AG10803 (cell line): Measurements from ENCODE around the gene LDB3.

ENCODE experiments used
- DNase-seq: peaks from one replicate; pipeline ENCODE4 v3.0.0; 2010; ENCODE audit warnings: low read depth
- H3K4me3 ChIP-seq: 2 replicates; pipeline ENCODE4 v1.5.1; 2011; ENCODE audit warnings: mild to moderate bottlenecking, low read length, control low read depth
- TF ChIP-seq, protein P1 (sequence below): conservative IDR thresholded peaks from 2 replicates; pipeline ENCODE4 v1.5.1; 2011; ENCODE audit warnings: mild to moderate bottlenecking, low read length, control low read depth, inconsistent platforms

Gene LDB3

DNA sequence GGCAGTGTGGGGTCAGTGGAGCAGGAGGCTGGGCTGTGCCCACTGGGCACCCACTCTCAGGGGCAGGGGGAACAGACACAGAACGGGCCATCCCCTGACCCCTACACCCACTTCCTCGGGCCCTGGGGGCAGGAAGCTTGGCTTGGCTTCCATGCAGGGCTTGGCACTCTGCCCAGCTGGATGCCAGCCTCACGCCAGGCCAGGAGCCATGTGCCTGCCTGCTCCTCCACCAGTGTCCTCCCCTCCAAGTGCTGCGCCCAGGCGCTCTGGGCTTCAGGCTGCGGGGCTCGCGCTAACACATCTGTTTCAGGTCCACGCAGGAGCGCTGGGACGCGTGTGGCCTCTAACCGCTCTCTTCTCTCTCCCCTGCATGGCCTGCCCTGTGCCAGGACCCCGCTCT, 12.7 kb downstream of the LDB3 start:
- TF ChIP-seq, protein P1, sequence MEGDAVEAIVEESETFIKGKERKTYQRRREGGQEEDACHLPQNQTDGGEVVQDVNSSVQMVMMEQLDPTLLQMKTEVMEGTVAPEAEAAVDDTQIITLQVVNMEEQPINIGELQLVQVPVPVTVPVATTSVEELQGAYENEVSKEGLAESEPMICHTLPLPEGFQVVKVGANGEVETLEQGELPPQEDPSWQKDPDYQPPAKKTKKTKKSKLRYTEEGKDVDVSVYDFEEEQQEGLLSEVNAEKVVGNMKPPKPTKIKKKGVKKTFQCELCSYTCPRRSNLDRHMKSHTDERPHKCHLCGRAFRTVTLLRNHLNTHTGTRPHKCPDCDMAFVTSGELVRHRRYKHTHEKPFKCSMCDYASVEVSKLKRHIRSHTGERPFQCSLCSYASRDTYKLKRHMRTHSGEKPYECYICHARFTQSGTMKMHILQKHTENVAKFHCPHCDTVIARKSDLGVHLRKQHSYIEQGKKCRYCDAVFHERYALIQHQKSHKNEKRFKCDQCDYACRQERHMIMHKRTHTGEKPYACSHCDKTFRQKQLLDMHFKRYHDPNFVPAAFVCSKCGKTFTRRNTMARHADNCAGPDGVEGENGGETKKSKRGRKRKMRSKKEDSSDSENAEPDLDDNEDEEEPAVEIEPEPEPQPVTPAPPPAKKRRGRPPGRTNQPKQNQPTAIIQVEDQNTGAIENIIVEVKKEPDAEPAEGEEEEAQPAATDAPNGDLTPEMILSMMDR, result no peak
- DNase-seq, result no peak
- no peak overlapping the region for H3K4me3 ChIP-seq

DNA sequence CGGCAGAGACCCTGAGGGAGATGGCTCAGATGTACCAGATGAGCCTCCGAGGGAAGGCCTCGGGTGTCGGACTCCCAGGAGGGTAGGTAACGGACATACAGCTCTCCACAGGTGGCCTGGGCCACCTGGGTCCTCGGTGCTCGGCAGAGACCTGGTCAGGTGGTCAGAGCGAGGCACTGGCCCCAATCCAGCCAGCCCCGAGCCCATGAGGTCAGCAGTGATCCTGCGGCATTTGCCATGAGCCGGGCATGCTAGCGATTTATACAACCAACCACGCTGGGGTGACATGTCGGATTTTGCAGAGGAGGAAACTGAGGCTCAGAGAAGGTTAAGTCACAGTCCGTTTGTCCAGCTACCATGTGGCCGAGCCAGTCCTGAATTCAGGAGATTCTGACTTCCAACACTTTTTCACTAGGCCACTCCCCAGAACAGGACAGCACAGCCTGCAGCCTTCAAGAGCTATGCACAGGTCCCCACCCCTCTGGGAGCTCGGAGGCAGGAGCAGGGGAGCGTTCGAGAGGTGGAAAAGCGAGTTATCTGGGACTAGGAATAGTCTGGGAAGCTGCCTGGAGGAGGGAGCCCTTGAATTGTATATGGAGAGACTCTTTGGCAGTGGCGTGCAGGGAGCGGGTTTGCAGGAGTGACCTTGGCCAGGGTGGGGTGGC, 13.5 kb downstream of the LDB3 start:
- DNase-seq, result no peak
- TF ChIP-seq, protein P1, result no peak

DNA sequence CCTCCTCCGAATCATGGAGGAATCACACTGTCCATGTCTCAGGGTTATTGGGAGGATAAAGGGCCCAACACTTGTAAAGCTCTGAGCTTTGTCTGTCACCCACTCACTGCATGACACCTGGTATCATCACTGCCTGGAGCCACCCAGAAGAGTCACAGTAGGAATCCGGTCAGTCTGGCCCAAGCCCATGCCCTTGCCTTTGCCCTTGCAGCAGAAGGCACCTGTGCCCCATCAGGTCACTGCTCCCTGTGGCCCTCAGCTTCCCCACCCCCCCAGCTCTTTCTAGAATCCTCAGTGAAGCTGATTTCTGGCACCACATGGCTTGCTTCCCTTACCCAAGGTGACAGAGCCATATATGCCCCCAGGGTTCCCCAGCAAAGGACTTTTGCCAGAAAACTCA, 14.4 kb downstream of the LDB3 start:
- no peak for DNase-seq
- no peak overlapping the region for H3K4me3 ChIP-seq
- TF ChIP-seq, protein P1, result no peak

More for the DNA sequence above, 13.5 kb downstream of the LDB3 start:
- H3K4me3 ChIP-seq, result no peak overlapping the region

DNA sequence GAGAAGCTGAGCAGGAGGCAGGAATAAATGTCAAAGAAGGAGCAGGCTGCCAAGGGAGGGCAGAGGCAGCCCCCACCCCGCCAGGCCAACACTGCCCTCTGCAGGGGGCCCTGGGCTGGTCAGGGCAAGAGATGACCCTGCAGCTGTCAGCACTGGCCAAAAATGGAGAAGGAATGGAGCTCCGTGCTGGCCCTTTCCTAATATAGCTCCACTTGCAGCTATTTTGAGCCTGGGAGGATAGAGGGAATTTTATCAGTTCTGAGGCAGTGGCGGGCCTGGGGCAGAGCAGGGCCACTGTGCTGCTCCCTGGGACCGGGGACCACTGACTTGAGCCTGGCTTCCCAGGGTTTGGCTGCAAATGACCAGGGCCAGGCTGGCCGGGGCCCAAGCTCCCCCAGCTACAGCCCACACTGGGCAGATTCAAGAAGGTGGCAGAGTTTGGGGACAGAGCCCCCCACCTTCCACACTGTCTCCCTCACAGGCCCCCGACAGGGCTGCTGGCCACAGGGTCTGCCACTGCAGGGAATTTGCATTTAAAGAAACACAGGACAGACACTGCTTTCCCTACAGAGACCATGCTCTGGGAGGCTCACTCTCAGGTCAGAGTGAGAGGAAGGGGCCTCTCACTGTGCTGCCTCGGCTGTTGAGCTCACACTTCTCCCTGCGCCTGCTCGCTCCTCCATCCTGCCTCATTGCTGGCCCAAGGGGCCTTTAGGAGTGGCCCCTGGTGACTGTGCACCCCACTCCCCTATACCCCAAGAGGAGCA, 16.2 kb downstream of the LDB3 start:
- H3K4me3 ChIP-seq, result no peak overlapping the region
- no peak for DNase-seq
- TF ChIP-seq, protein P1, result peak; percentile 34

DNA sequence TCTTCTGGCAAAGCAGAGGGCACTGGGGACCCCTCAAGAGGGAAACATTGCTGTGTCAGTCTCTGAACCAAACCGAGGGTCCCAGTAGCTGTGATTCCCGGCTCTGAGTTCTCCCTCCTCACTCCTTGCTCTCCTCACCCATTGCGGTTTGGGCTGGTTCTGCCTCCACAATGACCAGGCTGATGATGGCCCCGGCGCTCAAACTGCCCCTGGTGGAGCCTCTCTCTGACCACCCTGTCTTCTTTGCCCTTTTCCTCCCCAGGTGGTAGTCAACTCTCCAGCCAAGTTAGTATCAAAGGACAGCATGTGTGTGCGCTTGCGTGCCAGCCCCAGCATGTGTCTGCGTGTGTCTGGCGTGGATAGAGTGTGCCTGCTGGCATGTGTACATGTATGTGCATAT, 17.1 kb downstream of the LDB3 start:
- no peak for DNase-seq
- H3K4me3 ChIP-seq, result no peak overlapping the region

DNA sequence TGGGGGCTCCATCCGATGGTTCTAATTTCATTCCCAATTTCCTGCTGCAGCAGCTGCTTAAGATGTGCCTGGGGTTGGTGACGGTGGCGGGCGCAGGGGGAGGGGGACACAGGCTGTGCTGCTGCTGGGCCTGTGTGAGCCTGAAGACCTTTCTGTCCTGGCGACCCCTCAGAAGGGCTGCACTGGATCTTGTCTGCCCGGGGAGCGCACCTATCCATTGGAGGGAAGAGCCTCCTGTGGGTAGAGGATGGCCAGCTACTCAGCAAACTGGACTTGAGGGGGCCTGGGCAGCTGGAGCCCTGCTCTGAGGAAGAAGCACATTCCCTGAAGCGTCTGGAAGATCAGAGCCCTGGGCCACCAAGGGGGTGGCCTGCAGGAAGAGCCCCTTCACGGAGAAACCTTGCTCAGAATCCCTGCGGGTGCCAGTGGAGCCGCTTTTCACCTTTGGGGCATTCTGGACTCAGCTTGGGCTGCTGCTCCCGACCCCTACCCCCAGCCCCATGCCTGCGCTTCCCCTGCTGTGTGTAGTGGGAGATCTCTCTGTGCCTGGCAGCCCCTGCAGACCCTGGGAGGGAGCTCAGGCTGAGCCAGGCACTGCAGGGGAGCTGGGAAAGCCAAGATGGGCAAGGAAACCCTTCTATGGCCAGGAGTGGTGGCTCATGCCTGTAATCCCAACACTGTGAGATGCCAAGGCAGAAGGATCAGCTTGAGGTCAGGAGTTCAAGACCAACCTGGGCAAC, 17.8 kb downstream of the LDB3 start:
- H3K4me3 ChIP-seq, result no peak overlapping the region
- TF ChIP-seq, protein P1, result no peak
- DNase-seq, result no peak

More for the DNA sequence above, 17.1 kb downstream of the LDB3 start:
- TF ChIP-seq, protein P1, result no peak
